Fibroblast of skin of right biceps (primary cell): ENCODE measurements around the gene CCDC81.
"Not testable (repeated sequence)": the region's sequence is repeated elsewhere in the genome, so short reads cannot be mapped to it uniquely, and the experiment has no call there.

Experiments
- DNase-seq: peaks from one replicate; pipeline ENCODE4 v3.0.0-alpha.2; 2013

CCDC81 gene

DNA sequence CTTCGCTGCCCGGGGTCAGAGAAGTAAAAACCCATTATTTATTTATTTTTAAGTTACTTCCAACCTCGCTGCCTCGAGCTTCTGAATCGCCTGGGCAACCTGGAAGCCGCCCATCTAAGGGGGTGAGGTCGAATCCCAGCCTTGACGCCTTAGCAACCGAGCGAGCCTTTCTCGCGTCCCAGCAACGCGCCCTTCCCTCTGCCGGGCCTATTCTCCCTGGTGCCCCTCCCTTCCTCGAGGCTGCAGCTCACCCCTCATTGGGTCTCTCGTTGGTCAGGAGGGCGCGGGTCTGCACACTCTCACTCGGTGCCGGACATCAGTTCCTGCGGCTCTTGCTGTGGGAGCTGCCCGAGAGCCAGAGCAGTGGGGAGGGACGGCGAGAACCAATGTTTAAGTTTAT lies at the start of gene CCDC81:
Gene CCDC81, plus strand, starts transcription at position 302 of the 400 bp plus-strand sequence. CDS start 277 bp downstream, outside the sequence.
- DNase-seq, result no peak

DNA sequence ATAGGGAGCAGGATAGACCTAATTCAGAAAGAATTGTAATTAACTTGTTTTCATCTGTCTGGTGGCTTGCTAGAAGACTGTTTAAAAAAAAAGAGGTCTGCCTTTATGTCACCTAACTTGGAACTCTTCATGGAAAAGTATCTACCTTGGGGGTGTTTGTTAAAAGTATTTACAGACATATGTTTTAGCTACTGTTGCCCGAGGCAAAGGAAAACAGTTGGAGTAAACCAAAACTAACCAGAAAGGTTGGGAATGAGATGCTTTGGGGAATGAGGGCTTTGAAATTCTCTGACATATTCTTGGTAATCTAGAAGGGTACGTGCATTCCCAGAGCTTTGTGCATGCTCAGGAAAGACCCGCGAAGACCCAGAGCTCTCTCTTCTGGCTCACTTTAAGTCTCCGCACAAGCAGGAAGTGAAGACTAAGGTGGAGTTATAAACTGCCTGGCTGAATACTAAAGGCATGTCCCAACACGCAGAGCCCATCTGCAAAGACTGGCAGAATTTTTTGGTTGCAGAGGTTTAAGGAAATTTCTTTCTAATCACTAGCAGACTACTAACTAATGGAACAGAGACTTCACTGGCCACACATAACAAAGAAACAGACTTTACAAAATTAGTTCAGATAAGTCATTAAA lies 39.4 kb upstream of the CCDC81 start:
- DNase-seq, result no peak

DNA sequence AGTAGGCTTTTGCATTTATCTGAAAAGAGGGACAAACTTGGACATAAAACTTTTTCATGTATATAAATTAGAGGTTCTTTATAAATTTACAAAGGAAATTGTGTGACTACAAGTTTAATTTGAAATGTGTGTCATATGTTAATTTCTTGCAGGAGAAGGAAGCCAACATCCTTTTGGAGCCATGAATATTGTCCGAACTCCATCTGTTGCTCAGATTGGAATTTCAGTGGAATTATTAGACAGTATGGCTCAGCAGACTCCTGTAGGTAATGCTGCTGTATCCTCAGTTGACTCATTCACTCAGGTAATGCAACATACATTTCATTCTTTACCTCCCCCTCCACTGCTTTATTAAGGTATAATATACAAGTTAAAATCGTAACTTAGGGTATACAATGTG lies 37.5 kb upstream of the CCDC81 start:
- no peak for DNase-seq

DNA sequence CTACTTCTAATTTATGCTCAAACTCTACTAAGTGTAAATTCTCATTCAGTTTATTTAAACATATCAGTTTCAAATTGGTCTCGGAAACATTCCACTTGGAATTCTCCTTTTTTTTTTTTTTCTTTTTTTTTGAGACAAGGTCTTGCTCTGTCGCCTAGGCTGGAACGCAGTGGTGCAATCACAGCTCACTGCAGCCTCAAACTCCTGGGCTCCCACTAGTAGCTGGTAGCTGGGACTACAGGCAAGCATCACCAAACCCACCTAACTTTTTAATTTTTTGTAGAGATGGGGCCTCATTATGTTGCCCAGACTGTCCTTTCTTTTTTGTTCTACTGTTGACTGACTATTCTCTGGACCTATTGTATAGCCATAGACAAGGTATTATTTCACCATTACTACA lies 33.3 kb upstream of the CCDC81 start:
- DNase-seq, result no peak

DNA sequence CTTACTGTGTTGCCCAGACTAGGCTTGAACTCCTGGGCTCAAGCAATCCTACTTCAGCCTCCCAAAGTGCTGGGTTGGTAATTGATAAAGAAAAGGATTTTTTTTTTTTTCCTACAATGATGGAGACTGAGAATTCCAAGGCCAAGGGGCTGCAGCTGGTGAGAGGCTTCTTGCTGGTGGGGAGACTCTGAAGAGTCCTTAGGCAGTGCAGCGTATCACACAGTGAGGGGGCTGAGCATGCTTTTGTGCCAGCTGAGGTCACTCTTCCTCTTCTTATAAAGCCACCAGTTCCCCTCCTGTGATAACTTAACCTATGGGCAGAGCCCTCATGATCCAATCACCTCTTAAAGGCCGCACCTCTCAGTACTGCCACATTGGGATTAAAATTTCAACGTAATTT lies 28.2 kb upstream of the CCDC81 start:
- DNase-seq, result no peak

DNA sequence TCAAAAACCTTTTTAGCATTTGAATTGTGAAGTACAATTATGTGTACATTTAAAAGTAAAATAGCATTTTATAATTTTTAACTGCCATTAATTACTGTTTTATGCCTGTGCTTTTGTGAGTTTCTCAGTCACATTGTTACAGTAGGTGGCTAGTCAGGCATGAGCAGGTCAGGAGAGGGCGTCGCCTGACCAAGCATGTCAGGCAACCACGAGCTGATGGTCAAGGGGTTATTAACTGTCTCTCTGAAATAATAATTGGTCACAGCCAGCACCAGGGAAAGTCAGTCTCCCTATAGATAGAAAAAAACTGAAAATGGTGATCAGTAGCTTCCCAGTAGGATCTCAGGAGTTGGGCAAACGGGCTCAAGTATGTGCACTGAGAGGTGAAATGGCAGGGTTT lies 19.4 kb upstream of the CCDC81 start:
- no peak for DNase-seq

DNA sequence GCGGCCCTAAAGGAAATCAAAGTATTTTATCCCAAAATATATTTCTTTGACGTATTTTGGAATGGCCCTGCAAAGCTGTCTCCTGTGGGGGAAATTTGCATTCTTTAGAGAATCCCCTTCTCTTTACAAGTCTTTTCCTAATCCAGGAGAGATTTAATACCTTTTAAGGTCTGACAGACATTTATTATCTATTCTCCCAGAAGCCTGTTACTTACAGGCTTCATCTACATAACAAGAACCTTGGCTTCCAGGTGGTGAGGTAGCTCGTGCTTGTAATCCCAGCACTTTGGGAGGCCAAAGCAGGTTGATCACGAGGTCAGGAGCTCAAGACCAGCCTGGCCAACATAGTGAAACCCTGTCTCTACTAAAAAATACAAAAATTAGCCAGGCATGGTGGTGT lies 17.3 kb upstream of the CCDC81 start:
- DNase-seq, result not testable (repeated sequence)

DNA sequence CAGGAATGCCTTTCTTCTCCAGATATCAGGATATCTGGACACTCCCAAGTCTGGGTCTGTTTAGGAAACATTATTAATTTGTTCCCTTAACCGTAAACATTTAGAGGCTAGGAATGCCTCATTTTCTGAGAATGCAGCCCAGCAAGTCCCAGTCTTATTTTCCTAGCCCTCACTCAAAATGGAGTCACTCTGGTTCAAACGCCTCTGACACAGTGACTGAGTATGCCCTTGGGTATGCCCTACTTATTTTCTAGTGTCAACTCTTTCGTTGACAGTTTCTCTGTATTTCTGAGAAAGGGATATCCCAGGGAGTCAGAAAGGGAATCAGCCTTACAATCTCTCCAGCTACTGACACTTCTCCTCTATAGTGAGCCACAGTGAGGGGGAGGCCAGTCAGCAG lies 16.0 kb upstream of the CCDC81 start:
- no peak for DNase-seq

DNA sequence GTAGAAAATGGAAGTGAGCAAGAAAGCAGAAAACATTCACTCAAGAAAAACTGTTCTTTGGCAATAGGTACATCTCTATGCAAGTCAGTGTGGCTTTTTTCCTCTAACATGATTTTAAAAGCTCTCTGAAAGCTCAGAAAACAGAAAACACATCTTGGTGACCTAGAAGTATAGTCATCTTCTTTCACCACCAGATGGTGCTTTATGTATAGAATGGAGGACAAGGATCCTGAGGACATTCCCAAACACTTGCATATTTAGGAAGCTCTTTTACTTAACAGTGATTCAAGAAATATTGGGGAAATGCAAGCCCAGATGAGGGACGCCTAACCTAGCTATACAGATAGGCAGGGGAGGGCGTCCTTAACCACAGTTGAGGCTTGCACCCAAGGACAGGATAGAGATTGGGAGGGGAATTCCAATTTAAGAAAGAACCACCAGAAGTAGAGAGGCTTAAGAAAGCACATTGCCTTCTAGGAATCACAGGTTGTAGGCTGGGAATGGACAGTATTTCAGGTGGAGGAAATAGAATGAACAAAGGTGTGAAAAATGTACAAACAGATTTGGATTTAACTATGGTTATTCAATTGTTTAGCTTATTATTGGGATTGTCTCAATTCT lies 13.8 kb upstream of the CCDC81 start:
- DNase-seq, result peak; percentile 41

DNA sequence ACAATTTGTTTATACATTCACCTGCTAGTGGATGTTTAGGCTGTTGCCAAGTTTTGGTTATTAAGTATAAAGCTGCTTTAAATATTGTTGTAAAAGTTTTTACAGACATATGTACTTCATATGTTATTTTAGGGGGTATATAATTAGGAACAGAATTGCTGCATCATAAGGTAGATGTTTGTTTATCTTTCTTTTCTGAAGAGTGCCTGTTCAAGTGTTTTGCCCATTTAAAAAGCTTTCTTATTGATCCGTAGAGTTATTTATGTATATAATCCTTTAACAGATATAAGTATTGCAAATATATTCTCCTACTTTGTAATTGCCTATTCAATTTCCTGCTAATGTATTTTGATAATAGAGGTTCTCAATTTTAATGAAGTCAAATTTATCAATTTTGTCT lies 11.3 kb upstream of the CCDC81 start:
- no peak for DNase-seq

DNA sequence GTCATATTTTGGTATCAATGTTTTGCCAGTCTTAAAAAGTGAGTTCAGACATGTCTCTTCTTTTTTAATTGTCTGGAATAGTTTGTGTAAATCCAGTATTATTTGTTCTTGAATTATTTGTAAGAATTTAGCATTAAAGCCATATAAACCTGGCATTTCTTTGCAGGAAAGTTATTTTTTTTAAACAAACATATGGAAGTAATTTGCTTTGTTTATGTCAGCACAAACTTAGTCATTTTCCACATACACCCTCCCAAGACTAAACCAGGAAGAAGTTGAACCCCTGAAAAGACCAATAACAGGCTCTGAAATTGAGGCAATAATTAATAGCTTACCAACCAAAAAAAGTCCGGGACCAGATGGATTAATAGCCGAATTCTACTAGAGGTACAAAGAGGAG lies 9.1 kb upstream of the CCDC81 start:
- peak; percentile 14 for DNase-seq

DNA sequence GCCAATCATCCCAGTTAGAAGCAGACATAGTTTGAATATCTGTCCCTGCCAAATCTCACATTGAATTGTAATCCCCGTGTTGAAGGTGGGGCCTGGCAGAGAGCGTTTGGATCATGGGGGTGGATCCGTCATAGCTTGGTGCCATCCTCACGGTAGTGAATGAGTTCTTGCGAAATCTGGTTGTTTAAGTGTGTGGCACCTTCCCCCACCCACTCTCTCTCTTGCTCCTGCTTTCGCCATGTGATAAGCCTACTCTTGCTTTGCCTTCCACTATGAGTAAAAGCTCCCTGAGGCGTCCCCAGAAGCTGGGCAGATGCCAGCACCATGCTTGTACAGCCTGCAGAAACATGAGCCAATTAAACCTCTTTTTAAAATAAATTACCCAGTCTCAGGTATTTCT lies 5.0 kb upstream of the CCDC81 start:
- DNase-seq, result no peak

DNA sequence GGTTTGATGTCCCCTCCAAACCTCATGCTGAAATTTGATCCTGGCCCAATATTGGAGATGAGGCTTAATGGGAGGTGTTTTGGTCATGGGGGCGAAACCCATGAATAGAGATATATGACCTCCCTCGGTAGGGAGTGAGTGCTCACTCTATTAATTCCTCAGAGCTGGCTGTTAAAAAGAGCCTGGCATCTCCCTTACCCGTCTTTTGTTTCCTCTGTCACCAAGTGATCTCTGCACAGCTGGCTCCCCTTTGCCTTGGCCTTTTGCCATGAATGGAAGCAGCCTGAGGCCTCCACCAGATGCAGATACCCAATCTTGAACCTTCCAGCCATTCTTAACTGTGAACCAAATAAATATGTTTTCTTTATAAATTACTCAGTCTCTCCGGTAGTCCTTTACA lies 4.5 kb upstream of the CCDC81 start:
- DNase-seq, result no peak

DNA sequence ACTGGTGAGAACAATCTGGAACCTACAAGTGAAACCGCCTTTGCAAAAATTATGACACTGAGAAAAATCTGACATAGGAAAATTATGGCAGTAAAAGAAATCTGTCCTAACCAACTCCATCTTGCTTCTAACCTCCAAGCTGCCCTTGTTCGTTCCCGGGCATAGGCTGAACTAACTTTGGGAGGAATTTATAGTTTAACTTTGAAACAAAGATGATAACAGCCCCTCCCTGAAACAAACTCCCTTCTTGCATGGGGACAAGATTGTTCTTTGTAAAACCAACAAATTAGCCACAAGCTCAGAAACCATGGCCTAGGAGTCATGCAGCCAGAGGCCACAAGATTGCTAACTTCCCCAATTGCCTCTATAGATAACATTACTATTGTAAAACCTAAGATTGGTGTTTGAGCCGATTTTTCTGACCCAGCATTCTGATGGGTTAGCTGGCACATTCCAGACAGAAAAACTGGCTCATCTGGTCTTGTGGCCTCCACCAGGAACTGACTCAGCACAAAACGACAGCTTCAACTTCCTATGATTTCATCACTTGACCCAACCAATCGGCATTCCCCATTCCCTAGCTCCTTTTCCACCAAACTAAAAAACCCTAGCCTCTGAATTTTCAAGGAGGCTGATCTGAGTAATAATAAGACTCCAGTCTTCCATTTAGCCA lies 3.6 kb upstream of the CCDC81 start:
- peak; percentile 74 for DNase-seq

DNA sequence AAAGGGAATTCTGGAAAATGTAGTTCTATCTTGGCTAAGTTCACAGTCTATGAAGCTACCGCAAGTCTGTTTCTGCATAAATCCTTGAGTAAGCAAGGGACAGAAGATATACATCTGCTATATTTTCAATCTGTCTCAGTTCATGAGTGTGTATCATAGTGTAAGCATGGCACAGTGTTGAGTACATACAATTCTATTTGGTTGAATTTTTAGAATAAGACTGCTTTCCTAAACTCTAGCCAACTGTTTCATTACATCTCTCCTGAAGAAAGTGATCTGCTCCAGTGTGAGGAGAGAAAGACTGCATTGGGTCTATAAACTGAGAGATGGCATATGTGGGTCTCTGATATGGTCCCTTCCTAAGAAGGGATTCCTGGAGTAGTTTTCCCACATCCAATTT lies 2.6 kb upstream of the CCDC81 start:
- no peak for DNase-seq

DNA sequence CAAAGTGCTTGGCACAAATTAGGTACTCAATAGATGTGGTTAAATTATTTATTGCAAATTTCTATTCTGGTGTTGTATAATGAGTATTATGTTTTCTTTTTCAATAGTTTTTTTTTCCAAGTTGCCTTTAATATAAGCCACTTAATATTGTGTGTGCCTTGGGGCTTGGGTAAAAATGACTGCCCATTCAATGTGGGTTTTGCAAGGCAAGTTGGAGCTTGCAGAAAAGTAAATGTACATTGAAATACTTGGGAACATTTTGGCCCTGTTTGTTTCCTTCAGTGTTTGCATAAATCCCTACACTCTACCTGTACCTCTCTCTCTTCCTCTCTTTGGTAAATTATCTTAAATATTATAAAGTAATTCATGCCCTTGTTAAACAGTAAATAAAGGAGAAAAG lies 2.1 kb upstream of the CCDC81 start:
- DNase-seq, result no peak

DNA sequence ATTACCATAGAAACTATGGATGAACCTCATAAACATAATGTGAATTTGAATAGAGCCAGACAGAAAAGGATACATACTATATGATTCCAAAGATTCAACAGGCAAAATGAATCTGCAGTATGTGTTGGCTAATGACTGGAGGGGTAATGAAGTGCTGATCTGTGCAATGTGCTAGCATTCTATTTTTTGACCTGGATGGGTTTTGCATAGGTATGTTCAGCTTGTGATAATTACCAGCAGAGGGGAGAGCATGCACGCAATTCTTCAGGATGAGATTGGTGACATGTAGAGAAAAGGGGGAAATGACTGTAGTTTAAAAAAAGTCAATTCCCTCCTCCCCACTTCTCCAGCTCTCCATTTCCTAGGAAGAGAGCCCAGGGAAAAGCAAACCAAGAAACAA lies 618 bp upstream of the CCDC81 start:
- DNase-seq, result no peak

DNA sequence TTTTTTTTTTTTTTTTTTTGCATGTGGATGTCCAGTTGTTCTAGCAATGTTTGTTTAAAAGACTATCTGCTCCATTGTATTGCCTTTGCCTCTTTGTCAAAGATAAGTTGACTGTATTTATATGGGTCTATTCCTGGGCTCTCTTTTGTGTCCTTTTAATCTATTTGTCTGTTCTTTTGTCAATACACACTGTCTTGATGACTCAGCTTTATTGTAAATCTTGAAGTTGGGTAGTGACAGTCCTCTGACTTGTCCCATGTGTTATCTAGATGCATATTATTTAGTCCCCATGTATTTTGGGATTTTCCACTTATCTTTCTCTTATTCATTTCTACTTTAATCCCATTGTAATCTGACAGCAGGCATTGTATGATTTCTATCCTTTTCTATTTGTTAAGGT lies 3.3 kb downstream of the CCDC81 start:
- no peak for DNase-seq

DNA sequence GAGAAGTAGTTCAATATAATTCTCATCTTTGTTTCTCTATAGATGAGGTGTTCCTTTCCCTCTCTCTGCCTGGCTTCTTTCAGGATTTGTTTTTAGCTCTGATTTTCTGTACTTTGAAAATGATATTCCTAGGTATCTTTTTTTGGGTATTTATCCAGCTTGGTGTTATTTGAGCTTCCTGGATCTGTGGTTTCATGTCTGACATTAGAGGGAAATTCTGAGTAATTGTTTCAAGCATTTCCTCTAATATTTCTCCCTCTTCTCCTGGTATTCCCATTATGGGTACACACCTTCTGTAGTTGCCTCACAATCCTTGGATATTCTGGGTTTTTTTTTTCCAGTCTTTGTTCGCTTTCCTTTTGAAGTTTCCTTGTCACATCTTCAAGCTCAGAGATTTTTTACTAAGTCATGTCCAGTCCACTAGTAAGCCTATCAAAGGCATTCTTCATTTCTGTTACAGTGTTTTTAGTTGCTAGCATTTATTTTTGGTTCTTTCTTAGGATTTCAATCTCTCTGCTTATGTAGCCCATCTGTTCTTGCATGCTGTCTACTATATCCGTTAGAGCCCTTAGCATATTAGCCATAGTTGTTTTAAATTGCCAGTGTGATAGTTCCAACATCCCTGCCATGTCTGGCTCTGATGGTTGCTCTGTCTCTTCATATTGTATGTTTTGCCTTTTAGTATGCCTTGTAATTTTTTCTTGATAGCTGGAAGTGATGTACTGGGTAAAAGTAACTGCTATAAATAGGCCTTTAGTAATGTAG lies 5.8 kb downstream of the CCDC81 start:
- DNase-seq, result no peak

DNA sequence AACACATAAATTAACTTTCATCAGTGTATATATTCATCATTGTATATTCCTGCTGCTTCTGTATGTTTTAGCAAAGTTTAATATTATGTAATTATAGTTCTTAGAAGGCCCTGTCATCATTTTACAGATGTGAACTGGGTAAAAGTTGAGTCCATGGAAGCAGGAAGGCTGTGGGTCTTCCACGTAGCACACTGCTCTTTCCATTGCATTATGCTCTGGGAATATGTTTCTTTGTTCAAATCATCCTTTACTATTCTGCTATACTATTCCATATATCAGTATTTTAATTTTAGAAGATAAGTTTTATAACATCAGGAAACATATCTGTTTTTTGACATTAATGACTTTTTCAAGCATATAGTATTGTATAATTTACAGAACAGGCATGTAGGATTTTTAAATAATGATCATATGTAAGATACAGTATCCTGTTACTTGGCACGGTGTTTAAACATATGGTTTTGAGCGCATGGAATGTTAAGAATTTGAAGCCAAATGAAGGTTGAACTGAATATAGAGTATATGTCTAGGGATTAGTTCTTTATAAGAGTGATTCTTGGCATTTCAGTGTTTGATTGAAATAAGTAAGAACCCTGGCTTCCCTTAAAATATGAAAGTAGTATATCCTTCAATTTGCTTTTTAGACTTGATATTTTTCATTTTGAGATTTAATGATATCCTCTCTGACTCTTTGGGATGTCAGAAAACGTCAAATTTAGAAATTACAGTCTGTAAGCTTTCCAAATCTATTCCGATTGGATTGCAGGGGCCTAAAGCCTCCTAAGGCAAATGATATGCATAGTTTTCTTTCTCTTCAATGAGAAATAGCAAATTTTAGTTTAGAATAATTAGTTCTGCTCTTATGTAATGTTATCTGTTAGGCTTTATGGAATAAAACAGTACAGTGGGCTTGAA lies 8.6 kb downstream of the CCDC81 start:
- peak; percentile 58 for DNase-seq

DNA sequence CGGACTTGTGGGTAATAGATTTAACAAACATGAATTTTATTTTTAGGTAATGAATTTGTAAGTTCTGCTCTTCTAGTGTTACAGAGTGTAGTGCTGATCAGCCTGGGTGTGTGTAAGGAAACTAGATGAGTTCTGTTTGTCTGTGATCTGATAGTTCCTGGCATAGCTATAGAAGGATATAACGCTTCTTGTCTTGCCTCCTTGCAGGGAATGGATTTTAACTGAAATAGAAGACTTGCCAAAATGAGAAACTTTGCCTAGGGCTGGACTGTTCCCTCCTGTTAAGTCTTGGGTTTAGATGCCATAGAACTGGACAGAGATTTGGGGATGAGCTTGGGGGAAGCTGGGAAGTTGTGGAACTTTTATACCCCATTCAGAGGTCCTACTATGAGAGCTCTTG lies 11.6 kb downstream of the CCDC81 start:
- no peak for DNase-seq

DNA sequence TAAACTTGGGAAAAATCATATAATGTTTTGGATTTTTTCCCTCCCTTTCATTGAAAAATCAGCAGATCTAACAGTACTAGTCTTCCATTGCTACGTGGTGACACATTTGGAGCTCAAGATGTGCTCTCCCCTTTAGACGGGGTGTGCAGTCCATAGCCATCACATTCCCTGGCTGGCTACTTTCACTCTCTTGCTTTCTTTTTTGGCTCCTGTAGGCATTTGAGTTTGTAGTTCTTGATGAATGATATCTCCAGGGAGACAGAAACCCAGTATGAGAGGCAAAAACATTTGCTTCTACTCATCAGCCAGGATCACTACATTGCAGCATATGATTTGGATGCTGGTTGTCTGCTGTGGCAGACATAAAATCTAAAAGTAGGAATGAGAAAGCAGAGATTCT lies 12.1 kb downstream of the CCDC81 start:
- peak; percentile 28 for DNase-seq

DNA sequence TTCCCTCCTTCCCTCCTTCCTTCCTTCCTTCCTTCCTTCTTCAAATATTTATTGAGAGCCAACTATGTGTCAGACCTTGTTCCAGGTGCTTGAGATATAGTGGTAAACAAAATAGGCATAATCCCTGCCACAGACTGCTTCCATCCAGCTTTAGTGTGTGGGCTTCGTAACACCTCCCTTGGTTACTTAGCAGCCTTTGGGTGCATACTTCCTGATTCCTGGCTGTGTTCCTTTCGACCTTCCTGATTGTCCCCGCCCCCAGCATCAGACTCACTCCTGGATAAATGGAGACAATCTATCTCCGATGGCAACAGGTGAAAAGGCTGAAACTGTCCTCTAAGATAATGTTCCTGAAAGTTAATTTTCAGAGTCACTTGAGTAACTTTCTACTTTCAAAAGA lies 13.5 kb downstream of the CCDC81 start:
- no peak for DNase-seq
